IPS-NIHi11 (cell line): ENCODE results near the gene GAR1.
"Not testable (repeated sequence)": the region's sequence is repeated elsewhere in the genome, so short reads cannot be mapped to it uniquely, and the experiment has no call there.

ENCODE experiments used
- DNase-seq: peaks from one replicate; pipeline ENCODE4 v3.0.0; 2012; ENCODE audit warnings: mixed read lengths, low spot score

The GAR1 gene

DNA sequence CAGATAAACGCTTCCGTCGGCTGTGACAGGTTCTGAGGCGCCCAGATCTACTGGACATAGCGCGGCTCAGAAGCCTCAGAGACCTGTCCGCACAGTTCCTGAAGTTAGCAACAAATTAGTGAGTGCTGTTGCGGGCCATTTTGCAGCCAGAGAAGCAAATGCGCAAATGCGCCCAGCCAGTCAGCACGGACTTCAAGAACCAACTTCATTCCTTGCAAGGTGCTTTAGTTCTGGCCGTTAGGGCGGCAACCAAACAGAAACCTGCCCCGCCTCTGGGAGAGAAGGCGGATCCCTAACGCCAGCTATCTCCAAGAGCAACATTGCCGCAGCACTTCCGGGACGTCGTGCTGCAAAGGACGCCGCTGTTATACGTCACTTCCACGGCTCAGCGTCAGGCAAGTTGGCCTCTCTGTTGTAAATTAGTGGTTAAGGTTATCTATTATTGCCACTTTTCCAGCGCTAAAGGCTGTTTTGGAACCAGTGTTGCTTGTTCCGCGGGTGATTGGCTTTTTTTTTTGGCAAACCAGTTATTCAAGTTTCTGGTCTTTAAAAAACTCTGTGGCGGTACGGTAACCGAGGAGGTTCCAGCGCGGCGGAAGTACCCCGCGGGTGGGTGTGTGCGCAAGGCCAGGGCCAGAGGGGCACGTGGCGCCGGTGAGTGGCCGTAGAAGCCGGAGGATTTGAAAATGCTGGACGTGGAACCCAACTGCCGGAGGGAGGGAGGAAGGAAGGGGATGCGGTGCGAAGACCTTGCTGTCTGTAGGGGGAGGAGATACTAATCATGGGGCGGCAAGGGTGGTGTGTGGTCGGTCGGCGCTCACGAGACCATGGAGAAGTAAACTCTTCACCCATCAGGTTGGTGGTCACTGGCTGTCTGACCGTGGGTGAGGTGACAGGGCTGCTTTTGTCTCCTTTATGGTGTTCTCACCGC lies at the start of gene GAR1:
Gene GAR1, plus strand, starts transcription at position 612 of the 931 bp plus-strand sequence. CDS start 403 bp downstream, outside the sequence.
- peak; percentile 92 for DNase-seq

DNA sequence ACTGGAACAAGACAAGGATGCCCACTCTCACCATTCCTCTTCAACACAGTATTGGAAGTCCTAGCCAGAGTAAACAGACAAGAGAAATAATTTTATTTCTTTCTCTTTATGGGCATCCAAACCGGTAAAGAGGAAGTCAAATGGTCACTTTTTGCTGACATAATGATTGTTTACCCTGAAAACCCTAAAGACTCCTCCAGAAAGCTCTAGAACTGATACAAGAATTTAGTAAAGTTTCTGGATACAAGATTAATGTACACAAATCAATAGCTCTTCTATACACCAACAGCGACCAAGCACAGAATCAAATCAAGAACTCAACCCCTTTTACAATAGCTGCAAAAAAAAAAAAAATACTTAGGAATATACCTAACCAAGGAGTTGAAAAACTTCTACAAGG lies 33.5 kb upstream of the GAR1 start:
- not testable (repeated sequence) for DNase-seq

DNA sequence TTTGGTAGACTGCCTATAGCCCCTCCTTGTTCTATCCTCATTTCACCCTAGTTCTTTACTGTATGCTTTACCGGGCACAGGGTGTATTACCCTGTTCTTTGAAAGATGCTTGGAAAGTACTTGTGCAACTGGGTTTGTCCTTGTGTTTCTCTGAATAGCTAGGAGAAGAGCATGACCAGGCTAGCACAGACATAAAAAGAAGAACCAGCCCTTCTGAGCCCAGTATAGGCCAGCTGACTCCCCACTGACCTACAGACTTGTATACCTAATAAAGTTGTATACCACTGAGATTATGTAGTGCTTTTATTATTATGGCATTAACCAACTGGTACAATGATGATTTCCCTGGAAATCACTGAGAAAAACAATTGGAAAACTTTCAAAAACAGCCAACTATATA lies 28.7 kb upstream of the GAR1 start:
- DNase-seq: no peak

DNA sequence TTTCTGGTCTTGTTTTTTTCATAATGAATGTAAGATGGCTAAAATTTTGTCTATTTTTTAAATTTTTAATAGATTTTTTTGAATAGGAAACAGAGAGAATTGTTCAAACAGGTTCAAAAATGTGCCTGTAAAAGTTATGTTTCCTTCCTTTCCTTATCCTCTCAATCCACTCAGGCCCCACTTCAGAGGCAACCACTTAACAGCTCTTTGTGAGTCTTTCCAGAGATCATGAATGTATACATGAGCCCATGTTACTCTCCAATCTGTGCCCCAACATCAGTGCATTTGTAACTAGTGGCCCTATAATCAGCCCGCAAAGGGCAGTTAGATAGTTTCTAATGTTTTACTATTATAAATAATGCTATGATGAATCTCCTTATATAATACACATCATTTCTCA lies 27.8 kb upstream of the GAR1 start:
- no peak for DNase-seq

DNA sequence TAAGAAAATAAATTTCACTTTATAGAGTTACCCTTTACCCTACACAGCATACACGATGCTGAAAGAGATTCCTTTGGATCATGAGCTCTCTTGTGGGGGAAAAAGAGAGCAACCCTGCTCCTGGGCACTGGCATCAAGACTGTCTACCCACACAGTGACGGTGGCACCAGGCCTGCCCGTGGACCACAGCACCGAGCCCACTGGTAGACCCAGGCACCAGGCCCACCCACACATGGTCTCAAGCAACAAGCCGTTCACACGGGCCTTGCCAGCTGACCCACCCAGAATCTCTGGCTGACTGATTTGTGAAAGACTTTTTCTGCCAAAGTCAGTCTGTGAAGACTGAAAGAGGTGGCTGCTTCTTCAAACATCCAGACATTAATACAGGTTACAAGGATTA lies 20.5 kb upstream of the GAR1 start:
- no peak for DNase-seq

DNA sequence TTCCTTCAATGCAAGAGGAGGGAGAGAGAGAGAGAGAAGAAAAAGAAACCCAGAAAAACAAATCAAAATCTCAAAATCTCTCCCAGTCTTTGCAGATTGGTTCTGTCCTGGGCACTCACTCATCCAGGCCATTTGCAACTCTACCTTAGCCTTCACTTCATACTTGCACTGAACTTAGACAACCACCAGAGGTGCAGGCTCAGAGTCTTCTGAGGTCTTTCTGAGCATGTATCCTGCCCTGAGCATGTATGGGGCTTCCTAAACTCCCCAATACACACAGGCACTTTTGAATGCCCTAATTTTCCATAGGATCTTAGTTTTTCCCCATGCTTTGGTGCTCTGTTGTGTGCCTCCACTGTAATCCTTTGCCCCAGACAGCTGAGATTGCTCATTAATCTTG lies 16.7 kb upstream of the GAR1 start:
- no peak for DNase-seq

DNA sequence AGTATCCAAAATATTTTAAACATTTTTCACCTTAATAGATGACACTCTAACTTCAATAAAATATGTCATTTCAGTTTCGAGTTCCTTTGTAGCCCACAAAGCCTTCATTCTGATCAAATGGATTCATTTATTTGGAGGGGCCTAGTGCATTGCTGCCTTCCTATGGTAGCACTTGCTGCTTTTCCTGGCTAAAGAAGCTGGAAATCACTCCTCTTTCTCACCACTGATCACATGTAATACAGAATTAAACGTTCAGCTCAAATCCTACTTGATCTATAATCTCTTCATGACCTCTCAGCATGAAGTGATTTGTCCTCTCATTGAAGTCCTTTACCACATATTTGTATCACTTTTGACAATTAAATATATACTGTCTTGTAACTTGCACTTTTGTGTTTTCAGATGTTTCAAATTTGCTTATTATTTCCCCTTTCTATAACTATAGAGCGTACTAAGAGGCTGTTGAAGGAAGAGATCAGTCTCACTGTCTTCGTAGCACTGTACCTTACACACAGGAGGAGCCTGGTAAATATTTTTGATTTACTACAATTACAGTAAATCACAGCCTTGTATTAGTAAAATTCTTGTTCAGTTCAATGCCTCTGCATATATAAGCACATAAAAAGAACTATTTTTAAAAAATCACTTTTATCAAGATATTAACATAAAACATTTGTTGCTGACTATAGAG lies 14.3 kb upstream of the GAR1 start:
- no peak for DNase-seq

DNA sequence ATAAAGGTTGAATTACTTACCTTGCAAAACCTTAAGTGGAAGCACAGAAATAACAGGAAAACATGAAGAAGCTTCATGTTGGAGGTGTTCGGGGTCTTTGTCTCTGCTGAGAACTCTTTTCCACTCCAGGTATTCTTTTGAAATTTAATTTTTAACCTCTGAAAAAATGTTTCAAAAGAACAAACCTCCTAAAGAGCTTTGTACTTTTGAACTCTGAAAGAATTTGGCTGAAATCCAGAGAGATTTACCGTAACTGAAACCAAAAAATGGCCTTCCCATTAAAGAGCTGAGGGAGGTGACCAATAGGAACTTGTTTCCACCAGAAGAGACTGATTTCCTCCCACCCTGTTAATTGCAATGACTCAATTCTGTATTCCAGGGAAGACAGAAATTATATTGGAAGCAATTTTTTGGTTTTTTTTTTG lies 13.7 kb upstream of the GAR1 start, which contains the start of gene CFI:
Gene CFI, minus strand, starts transcription at position 105 of the 425 bp plus-strand sequence. Its CDS starts 28 bp downstream, at position 77.
- peak; percentile 11 for DNase-seq

DNA sequence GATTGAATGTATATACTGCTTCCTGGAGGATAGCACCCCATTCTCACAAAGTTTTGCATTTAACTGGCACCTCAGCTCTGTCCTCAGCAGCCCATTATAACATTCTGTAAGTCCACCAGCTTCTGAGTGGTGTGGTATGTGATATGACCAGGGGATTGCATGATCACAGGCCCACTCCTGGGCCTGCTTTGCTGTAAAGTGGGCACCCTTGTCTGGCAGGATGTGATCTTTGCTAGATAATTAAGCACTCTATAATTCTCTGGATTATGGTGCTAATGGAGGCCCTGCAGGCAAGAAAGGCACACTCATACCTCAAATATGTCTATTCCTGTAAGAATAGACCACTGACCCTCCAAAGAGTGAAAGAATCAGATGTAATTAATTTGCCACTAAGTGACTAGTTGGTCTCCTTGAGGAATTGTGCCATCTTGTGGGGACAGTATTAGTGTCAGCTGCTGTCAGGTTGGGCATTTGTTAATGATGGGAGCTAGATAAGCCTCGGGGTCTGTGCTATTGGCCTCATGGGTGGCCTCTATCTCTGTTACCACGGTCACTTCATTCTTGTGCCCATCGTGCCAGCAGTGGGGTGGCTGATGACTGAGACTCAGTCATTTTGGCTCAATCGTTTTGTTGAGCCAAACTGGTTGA lies 11.5 kb upstream of the GAR1 start:
- peak; percentile 42 for DNase-seq

DNA sequence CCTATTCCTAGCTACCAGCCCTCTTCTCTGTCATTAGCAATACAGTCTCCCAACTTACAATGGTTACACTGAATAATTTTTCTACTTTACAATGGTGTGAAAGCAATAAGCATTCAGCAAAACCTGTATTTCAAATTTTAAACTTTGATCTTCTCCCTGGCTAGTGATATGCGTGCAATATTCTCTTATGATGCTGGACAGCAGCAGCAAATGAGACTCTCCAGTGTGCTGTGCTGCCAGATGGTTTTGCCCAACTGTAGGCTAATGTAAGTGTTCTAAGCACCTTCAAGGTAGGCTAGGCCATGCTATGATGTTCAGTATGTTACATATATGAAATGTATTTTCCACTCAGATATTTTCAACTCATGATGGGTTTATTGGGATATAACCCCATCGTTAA lies 5.9 kb upstream of the GAR1 start:
- no peak for DNase-seq

DNA sequence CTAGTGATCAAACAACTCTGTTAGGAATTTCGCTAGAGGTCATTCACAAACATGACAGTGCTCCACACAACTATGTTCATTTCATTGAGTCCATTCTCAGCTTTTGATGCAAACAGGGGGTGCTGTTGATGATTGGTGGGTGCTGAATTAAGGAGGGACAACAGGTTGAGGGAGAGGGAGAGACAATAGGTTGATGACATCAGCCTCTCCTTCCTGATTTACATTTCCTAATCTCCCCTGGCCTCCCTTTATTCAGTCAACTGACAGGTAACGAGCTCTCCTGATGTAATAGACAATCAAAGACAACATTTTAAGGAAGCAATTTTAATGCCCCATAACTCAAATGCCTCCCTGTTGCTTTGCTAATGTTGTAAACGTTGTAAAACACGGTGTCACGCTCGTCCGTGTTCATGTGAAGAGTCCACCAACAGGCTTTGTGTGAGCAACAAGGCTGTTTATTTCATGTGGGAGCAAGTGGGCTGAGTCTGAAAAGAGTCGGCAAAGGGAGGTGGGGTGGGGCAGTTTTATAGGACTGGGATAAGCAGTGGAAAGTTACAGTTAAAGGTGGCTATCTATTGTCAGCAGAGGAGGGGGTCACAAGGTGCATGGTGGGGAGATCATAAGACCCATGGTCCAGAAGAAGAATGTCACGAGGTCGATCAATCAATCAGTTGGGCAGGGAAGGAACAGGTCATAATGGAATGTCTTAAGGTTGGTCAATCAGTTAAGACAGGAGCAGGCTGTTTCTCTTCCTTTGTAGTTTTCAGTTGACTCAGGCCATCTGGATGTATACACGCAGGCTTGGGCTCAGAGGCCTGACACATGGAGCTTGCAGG lies 4.8 kb upstream of the GAR1 start:
- DNase-seq: peak; percentile 26

DNA sequence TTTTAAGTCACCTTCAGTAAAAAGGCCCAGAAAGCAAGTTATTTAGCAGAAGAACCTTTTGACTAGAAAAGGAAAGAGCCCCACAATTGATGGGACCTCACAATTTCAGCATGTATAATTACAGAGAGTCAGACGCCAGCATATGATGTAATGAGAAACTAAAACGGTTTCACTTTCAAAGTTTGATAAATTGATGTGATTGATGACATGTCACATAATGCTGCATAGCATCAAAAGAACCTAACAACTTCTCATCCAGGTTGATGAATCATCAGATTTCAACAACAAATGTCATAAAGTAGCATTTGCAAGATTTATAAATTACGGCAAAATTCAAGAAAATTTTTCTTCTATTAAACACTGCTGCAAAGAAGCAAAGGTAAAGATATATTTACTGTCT lies 3.9 kb upstream of the GAR1 start:
- DNase-seq: no peak

DNA sequence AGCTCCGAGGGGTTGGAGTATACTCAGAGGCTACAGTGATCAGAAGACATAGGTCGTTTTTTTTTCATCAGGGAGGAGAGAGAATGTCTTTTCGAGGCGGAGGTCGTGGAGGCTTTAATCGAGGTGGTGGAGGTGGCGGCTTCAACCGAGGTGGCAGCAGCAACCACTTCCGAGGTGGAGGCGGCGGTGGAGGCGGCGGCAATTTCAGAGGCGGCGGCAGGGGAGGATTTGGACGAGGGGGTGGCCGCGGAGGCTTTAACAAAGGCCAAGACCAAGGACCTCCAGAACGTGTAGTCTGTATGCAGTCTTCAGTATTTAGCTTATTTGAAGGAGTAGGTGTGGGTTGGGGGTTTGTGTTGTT lies 500 bp downstream of the GAR1 start:
- peak; percentile 7 for DNase-seq

DNA sequence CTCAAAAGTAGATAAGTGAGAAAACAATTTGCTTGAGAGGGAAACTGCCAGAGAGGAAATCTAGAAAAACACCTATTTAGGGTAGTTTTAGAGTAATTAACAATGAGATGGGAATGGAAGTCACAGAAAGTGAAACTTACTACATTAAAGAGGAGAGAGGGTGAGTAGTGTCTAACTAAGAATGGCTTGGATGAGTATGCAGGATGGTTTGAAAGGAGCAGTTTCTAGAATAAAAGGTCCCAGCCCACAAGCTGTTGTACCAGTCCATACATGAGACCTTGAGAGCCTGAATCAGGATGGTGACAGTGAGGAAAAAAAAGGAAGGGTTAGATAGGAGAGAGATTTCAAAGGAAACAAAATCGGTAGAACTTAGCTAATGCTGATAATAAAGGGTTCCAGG lies 1.3 kb downstream of the GAR1 start:
- DNase-seq: no peak

DNA sequence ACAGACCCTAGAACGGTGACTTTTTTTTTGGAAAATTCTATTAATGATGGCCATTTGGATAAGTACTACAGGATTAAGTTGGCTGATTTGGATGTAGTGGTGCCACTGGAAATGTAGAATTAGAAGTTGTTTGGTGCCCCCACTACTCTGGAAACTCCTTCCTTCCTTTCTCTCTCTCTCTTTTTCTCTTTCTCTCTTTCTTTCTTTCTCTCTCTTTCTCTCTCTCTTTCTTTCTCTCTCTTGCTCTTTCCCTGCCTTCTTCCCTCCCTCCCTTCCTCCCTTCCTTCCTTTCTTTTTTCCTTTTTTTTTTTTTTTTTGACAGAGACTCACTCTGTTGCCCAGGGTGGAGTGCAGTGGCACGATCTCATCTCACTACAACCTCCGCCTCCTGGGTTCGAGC lies 2.7 kb downstream of the GAR1 start:
- no peak for DNase-seq

DNA sequence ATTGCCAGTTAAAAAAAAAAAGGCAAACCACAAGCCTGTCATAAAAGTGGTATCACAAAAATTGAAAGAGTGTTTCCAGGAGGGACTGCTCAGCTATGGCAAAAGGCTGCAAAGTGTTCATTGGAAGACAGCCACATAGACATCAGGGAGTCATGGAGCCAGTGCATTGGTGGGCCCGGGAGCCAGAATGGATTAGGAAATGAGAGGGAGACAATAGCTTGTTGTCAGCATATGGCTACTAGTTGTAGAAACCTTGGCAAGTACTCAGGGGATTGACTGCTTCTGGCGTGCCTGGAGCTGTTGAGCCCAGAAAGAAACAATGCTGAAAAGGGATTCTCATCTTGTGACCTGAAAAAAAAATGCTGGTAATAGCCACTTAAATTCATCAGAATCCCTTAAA lies 5.0 kb downstream of the GAR1 start:
- DNase-seq: no peak

DNA sequence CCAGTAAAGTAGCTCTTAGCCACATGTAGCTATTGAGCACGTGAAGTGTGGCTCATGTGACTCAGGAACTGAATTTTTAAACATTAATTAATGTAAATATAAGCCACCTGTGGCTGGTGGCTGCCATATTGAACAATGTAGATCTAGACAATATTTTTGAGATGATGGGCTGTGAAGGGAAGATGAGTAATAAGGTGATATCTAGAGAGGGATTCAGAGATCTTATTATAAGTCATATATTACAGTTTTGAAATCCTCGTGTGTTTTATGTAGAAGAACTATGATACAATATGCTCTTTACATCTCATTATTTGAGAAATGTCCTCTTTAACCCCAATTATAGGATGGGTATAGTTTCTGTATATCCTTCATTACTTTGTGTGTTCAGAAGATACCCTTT lies 5.6 kb downstream of the GAR1 start:
- no peak for DNase-seq

DNA sequence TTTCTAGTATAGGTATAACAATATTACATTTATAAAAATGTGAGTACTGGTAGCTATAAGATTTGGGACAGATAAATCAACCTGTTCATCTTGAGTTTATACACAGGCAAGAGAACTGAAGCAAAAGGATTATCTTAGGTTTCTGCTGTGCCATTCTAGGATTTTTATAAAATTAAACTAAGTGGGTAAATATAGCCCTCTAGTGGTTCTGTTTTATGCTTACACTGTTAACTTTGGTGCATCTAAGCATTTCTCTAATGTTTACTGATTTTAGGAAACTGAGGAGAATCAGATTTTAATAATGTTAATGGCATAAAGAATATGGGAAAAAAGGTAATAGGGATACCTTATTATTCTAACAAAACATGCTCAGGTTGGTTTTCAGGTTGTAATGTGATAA lies 11.2 kb downstream of the GAR1 start:
- DNase-seq: no peak

DNA sequence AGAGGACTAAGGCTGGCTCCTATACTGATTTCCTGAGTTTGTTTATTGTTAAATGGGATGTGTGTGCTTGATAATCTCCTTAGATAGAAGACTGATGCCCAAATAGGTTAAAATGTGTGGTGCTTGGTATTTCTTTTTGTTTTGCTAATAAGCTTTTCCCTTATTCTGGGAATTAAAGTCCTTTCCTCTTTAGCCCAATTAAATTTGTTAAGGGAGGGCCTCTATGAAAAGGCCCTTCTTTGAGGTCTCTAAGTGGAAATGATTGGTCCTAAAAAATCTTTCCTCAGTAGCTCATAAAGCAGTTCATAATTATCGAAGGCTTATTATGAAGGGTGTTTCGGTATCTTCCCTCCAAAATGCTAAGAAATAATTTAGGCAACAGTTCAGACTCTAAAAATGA lies 12.1 kb downstream of the GAR1 start, which contains the start of gene RRH:
Gene RRH, plus strand, starts transcription at position 301 of the 400 bp plus-strand sequence. Its CDS starts 56 bp downstream, at position 357.
- DNase-seq: no peak

DNA sequence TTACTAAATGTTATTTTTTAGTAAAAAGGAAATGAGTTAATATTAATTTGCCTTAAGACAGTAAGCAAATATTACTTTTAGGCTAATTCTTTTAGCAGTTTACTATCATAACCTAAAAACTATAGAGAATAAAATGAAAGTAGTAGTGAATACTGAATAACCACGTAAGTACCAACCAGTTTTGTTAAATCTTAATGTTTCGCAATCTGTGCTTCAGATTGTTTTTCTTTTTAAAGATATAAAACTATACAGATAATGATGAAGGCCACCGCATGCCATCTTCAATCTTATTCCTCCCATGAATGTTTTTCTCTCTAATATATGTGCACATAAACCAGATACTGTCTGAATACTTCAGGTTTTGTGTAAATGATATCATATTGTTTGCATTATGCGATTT lies 18.2 kb downstream of the GAR1 start:
- DNase-seq: no peak

DNA sequence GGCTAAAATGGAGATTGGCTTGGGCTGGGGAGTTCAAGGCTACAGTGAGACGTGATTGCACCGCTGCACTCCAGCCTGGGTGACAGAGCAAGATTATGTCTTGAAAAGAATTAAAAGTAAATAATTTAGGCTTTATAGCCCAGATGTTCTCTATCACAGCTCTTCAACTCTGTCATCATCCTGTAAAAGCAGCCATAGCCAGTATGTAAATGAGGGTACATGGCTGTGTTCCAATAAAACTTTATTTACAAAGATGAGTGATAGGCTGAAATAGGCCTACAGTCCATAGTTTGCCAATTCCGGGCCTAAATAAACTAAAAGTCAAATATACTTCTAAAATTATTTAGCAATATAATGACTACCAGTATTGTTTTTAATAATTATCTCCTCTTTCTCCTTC lies 21.4 kb downstream of the GAR1 start:
- DNase-seq: no peak
